Omental fat pad (tissue), 4 donors: ENCODE data around the gene DDX10. TPM values are rescaled to one million over a fixed set of nuclear protein-coding genes. Genes with fewer than 3 reads are reported as not detected.

ENCODE experiments used
- ATAC-seq: fragments of 150-250 bp; one replicate; pipeline ENCODE4 v1.9.1; 2016; ENCODE audit warnings: mild to moderate bottlenecking, moderate library complexity; ENCODE audit not compliant: low FRiP score
- DNase-seq: peaks from one replicate; pipeline ENCODE4 v3.0.0-alpha.2; 2019; ENCODE audit warnings: low spot score
- total RNA-seq, 4 donors: library from RNA; depleted of rRNA; stranded (reverse); fragments of >200 nt; gene quantifications; one replicate each; pipeline ENCODE4 v1.1.0, GENCODE V29; 2016
- TF ChIP-seq, protein P1 (sequence below), 3 donors: fragments of 450-650 bp; IDR thresholded peaks; one replicate each; pipeline ENCODE4 v1.5.1; 2016 to 2017; ENCODE audit warnings: antibody characterized with exemption in 3 of 3, mild to moderate bottlenecking in 3 of 3, moderate library complexity in 2 of 3

DDX10 gene
- total RNA-seq, 4 donors from 2014 or later: 20.2 to 60.6 (median 26.5) TPM

DNA sequence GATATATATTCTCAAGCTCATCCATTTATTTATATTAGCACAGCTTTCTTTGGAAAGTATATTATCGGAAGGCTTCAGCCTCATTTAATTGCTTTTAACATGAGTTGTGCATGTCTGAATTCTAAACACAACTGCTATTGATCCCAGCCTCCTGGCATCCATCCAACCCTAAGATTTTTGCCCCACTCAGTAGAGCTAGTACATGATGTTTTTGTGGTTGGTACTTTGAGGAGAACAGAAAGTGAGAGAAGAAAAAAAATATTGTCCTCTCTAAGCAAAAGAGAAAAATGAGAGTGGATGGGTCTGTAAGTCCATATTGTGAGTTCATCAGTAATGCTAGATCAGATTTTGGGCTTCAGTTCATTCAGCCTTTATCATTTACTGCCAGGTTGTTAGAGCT is 198.7 kb downstream of the DDX10 start:
- DNase-seq: no peak
- no peak for ATAC-seq
- TF ChIP-seq, protein P1, sequence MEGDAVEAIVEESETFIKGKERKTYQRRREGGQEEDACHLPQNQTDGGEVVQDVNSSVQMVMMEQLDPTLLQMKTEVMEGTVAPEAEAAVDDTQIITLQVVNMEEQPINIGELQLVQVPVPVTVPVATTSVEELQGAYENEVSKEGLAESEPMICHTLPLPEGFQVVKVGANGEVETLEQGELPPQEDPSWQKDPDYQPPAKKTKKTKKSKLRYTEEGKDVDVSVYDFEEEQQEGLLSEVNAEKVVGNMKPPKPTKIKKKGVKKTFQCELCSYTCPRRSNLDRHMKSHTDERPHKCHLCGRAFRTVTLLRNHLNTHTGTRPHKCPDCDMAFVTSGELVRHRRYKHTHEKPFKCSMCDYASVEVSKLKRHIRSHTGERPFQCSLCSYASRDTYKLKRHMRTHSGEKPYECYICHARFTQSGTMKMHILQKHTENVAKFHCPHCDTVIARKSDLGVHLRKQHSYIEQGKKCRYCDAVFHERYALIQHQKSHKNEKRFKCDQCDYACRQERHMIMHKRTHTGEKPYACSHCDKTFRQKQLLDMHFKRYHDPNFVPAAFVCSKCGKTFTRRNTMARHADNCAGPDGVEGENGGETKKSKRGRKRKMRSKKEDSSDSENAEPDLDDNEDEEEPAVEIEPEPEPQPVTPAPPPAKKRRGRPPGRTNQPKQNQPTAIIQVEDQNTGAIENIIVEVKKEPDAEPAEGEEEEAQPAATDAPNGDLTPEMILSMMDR (IDR thresholded peaks at IDR 0.05): no peak

DNA sequence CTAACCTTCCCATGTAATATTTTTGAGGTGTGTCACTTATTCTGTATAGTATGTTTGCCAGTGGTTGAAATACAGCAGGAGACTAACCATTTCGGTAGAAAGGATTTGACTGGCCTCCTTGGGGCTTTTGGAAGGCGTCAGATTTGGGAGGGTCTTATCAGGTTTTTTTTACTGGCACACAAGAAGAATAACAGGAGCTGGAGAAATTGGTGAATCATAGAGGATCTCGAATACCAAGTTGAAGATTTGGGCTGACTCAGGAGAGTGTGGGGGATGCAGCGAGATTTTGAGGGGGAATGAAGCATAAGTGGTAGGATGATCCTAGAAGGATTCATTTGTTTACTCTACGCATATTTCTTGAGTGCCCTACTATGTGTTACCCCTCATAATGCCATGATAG is 200.5 kb downstream of the DDX10 start:
- no peak for ATAC-seq
- TF ChIP-seq, protein P1 (IDR thresholded peaks at IDR 0.05): no peak
- DNase-seq: no peak

DNA sequence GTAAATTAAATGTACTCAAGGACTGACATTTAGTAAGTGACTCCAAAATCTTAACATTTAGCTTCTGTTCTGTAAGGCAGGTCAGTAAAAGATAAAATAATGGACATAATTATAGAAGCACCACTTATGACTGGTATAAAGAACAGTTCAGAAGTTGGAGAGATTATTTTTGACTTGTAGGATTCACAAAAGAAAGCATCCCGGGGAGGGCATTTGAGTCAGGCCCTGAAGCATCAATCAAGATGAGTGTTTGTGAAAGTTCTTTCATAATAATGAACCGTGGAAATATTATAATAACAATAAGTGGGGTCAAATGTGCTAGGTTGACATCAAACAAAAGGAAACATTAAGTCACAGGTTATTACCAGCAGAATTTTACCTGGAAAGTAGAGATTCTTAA is 201.9 kb downstream of the DDX10 start:
- DNase-seq (no peak), ATAC-seq (no peak)
- TF ChIP-seq, protein P1 (IDR thresholded peaks at IDR 0.05): no peak

DNA sequence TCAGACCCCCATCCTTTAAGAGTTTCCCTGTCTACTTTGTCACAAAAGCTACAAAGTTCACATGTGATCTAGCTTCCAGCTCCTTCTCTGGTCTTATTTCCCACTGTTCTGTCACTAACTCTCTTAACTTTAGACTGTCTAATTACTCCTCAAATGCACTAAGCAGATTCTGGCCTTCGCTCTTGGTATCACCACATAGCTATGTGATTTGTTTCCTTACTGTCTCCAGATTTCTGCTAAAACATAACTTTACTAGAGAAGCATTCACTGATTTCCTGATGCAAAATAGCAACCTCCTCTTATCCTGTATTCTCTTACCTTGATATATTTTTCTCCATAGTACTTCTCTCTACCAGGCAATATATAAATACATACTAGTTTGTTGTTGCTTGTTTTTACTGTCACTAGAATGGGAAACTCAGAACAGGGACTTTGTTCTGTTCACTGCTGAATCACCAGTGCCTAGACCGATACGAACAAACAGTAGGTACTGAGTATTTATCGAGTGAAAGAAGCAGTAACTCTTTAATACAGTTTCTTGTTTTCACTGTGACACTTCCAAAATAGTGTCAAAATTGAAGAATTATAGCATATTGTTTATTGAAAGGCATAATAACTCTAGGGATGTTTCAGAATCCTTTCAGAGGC is 205.6 kb downstream of the DDX10 start:
- TF ChIP-seq, protein P1 (IDR thresholded peaks at IDR 0.05): no peak
- no peak for DNase-seq
- no peak for ATAC-seq

DNA sequence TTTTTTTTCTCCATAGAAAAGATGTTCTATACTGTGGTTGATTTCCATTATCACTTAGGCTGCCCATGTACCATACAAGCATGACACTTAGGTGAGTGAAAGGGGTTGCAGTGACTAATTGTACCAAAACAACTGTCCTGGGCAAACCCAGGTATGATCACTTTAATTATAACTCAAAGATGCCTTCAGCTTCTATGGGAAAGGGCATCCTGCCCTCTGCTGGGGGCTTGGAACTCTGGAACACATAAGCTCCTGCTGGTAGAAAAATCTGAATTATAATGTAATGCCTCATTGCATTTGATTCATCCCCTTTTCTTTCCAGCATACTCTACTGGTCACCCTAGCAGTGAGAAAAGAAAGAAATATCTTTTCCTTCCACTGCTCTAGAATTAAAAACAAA is 206.3 kb downstream of the DDX10 start:
- no peak for ATAC-seq
- no peak for DNase-seq
- TF ChIP-seq, protein P1 (IDR thresholded peaks at IDR 0.05): no peak

DNA sequence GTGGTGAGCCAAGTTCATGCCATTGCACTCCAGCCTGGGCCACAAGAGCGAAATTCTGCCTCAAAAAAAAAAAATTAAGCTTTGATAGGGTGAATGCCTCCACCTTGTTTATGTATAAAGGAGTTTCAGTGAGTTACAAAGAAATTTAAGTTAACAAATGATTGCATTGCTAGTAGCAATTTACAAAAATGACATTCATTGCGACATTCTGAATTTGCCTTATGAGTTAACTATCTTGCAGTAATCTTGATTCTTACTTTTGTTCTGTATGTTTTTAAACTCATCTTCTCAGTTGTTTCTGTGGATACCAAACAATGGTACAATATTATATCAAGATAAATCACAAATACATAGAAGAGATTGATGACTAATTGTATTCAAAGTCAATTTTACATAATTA is 207.0 kb downstream of the DDX10 start:
- ATAC-seq (no peak), DNase-seq (no peak)
- TF ChIP-seq, protein P1 (IDR thresholded peaks at IDR 0.05): no peak

DNA sequence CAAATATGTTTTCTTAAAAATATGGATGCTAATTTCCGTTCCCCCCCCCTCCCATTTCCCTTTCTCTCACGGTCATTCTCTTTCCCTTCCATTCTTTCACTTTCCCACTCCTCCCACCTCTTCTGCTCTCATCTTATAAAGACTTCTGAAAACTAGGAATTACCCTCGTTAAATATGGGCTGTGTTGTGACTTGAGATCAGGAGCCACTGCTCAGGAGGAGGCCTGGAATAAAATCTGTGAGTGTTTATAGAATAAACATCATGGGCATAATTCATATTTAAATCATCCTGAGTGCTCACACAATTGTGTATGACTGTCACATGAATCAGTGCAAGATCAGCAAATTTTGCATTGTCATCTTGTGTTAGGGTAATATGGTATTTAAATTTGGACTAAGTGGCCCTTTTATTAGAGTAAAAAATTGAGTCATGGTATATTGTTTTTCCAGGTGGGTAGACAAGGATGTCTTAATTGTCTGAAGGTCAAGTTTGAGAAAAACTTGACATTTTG is 208.0 kb downstream of the DDX10 start:
- DNase-seq (no peak), ATAC-seq (no peak)
- TF ChIP-seq, protein P1 (IDR thresholded peaks at IDR 0.05): no peak
